Stimulated activated CD8-positive, alpha-beta memory T cell treated with anti-CD3 and anti-CD28 coated beads, Interleukin-2, amount 100 ng/mL, for 48 hours (primary cell): ENCODE measurements around the gene TWF2.
"Not testable (repeated sequence)": the region's sequence is repeated elsewhere in the genome, so short reads cannot be mapped to it uniquely, and the experiment has no call there.

Source experiments
- DNase-seq, 2 donors: peaks; one replicate each; pipeline ENCODE4 v3.0.0-alpha.2; 2020; ENCODE audit warnings: low read depth in 2 of 2

TWF2 gene

DNA sequence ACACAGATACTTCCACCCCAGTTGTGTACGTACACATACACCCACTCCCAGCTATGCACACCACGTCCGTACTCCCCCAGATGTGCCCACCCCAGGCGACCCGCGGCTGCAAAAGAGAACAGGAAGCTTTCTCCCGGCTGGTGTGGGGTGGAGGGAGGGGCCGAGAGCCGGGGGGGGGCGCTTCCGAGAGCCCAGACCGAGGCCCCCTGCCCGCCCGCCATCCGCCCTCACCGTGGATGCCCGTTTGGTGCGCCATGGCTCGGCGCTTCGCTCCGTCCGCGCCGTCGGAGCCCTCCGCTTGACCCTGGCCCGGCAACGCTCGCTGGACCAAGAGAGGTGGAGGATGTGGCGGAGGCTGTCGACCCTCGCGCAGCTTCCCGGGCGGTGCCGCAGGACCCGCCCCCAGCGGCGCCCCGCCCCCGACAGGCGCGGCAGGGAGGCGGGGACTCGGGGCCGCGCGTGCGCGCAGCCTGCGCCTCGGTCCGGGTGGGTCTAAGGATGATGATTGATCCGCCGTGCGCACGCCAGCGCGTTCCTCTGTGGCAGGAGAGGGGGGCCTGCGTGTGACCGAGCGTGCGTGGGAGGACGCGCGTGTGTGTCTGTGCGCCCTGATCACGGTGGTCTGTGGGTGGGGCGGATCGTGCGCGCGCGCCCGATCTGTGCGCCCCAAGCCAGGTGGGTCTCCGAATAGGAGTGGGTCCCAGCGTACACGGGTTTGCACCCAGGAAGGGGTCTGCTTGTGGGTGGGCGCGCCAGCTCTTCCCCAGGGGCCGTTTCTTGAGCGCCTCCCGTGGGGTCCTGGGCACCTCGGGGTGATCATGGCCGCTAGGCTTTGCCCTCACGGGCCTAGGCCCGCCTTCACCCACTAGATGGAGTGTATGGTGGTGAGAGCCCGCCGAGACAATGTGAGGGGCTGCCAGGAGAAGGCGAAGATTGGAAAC lies at the start of gene TWF2:
Gene TWF2 (minus strand): TSS at position 398 of the 941 bp plus-strand sequence. CDS start 142 bp downstream, at position 256.
- DNase-seq, result peak; percentile 82 to 83

DNA sequence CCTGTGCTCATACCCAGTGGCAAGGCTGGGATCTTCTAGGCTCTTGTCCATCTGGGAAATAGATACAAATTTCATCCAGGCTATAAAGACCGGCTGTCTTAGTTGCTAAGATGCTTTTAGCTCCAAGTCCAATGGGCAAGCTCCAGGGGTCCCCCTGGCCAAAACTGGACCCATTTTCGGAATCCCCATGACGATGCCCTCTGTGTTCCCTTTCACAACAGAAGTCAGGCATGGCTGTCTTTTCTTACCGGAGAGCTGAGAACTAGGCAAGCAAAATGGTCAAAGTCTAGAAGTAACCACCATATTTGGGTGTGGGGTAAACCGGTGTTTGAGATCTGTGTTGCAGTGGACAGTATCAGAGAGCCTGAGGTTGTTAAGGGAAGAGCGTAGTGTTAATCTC lies 49.7 kb upstream of the TWF2 start:
- DNase-seq, result no peak

- DNase-seq, result no peak
Measured at GRCh38 chr3:52286777-52287110, 47.8 kb upstream of the TWF2 start.

GRCh38 chr3:52284051-52284450 lies 45.1 kb upstream of the TWF2 start:
- DNase-seq, result not testable (repeated sequence)

DNA sequence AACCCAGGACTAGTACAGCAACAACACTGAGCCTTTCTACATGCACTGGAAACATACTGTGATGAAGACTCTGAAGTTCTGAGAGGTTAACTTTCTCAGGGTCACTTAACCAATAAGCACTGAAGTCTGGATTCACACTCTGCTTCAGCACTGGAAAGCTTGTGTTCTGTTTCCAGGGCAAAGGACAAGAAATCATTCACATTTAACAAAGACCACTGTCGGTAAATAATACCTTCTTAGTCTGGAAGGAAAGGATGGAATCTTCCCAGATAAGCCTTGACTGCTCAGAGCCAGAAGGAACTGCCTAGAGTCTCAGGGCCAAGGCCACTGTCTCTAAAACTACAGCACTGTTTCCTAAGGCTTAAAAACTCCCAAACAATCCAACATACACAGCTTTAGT lies 44.3 kb upstream of the TWF2 start:
- DNase-seq, result no peak

DNA sequence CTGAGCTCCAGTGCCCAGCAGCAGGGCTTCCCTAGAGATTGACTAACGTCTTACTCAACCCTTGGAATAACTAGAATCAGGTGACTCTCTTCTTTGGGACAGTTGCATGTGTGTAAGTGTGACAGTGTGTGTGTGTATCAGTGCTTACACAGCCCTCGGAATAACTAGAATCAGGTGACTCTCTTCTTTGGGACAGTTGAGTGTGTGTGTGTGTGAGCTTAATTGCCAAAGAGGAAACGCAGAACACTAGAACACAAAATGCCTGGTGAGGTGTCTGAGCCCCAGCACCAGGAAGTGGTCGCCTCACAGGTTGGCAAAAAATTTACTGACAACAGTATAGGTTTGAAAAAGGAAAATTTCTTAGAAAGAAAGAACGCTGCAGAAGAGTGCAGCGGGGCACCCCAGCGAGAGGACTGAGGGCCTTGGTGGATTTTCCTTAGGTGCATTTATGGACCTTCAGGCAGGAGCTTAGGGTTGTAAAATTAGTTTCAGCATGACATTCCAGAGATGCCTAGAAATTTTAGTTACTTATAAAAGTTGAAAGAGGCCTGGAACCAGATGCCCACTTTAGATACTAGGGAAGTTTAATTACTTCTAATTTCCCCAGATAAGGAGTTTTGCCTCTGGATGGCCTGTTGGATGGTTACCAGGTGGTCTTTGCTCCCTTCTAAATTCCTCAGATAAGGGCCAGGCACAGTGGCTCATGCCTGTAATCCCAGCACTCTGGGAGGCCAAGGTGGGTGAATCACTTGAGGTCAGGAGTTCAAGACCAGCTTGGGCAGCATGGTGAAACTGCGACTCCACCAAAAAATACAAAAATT lies 43.2 kb upstream of the TWF2 start:
- peak in 1 of 2 donors; percentile 9 for DNase-seq

DNA sequence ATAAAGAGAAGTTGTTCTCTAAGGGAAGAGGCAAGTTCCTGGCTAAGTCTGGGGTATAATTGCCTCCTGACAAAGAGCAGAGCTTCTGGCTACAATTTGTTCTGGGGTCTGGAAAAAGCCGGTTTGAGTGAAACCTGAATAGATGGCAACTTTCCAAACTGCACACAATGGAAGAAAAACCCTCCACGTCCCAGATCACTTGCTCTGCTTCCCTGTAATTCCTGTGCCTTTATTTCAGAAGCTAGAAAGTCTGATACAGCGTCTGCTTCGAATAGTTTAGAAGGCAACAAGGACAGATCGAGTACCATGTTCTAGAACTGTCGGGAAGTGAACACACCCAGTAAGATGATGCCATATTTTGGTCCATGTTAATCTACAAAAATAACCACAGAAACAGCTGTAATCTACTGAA lies 41.1 kb upstream of the TWF2 start:
- no peak for DNase-seq

DNA sequence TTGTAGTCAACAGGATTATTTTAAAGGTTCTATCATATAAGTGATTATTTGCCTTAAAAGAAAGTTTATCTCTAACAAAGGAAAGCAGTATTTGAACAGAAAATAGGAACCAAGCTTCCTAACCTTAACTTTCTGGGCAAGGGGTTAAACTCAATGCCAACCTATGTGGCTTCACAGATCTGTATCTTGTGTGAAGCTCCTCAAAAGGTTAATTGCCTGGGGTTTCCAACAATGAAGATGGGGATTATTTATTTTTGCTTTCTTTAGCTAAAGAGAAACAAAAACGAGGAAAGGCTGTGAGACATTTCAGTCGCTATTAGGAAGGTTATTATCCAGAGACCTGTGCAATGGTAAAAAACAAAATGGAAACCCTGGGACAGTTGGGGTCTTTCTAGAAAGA lies 40.6 kb upstream of the TWF2 start:
- DNase-seq, result no peak

DNA sequence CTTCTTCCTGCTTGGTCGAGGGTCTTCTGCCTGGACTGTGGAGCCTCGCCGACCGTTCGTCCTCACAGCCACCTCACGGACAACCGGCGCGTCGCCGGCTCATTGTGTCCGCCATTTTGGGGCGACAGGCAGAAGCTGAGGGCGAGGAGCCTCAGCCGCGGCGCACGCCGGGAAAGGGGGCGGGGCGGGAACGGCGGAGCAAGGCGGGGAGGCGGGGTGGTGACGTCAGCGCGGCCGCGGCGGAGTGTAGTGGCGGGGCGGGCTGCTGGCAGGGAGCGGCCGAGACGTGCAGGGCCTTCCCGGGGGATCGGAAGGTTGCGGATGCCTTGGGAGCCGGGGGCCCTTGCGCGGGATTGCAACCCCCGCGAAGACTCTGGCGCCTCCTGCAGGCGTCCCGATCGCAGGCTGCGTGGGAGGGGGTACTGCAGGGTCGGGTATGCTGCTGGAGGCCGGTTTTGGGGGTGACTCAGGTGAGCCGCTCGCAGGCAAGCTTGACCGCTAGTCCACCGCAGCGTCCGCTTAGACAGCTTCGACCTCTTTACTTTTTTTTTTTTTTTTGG lies 39.6 kb upstream of the TWF2 start, which contains the start of gene WDR82:
Gene WDR82 (minus strand): TSS at position 140 of the 560 bp plus-strand sequence. CDS start 288 bp downstream, outside the sequence.
- DNase-seq, result peak; percentile 97 to 99

DNA sequence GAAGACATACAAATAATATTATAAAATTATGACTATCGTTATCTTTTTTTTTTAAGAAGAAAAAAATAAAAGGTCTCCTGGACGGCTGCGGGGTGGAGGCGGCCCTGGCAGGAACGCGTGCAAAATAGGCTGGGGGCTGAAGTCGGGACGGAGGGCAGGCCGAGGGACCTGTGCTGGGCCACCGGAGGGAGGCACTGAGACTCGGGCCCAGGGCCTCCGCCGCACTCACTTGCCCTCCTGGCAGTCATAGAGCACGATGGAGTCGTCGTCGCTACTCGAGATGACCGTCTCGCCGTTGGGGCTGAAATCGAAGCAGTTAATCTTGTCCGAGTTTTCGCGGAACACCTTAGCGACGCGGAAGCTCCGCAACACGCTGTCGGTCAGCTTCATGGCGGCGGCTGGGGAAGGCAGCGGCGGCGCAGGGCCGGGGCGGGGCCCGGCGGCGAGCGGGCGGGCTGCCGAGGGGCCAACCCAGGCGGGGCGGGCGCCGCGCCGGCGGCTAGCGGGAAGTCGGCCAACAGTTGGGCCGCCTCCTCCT lies 39.1 kb upstream of the TWF2 start:
- DNase-seq, result peak; percentile 45 to 57

- DNase-seq, result peak; percentile 68 to 76
Measured at GRCh38 chr3:52277071-52277964, 38.4 kb upstream of the TWF2 start.

- DNase-seq, result not testable (repeated sequence)
Measured at GRCh38 chr3:52274781-52275180, 35.8 kb upstream of the TWF2 start.

GRCh38 chr3:52272831-52273230 lies 33.9 kb upstream of the TWF2 start:
- DNase-seq, result no peak

- DNase-seq, result not testable (repeated sequence)
Measured at GRCh38 chr3:52272172-52272571, 33.2 kb upstream of the TWF2 start.

GRCh38 chr3:52270252-52270754 lies 31.3 kb upstream of the TWF2 start:
- no peak for DNase-seq

DNA sequence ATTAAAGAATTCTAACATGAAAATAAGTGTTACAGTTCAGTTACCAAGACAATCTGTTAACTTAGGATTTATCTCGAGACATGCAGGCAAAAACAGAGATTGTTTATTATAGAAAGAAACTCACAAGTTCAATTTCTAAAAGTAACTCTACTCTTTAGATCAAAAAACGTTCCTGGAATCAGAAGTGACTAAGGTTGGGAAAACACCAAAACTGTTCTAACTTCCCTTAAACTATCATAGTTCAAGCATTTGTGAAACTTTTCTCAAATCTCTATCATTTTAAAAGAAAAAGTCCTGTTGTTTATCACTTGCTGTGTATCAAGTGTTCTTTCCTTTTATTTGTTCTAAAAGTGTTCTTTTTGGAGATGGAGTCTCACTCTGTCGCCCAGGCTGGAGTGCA lies 30.8 kb upstream of the TWF2 start:
- no peak for DNase-seq

- no peak for DNase-seq
Measured at GRCh38 chr3:52268036-52268435, 29.1 kb upstream of the TWF2 start.

GRCh38 chr3:52265387-52265786 lies 26.4 kb upstream of the TWF2 start:
- DNase-seq, result no peak

GRCh38 chr3:52262447-52262846 lies 23.5 kb upstream of the TWF2 start:
- DNase-seq, result no peak

DNA sequence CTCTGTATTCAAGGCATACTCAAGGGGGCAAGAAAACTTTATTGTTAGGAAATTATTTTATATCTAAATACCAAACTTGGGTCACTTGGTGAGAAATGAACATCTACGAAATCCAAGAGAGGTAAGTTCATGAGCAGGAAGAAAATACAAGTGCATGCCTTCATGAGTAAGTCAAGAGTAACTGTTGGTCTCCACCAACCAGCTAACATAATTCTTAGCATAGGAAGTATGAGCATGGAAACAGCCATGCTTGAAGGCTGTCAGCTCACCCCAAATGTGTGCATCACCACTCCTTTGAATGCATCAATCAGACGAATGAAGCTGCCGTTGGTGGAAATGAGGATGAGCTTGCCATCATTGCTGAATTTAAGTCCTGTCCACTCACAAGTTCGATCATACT lies 20.5 kb upstream of the TWF2 start:
- no peak for DNase-seq

- DNase-seq, result no peak
Measured at GRCh38 chr3:52259035-52259434, 20.1 kb upstream of the TWF2 start.
